ENCODE measurements around the gene SNAI1.

Gene SNAI1

GRCh38 chr20:50032955-50033666 lies 50.3 kb downstream of the SNAI1 start:
- ChIA-PET CTCF (interaction anchor here (1.0 to 1.4 kb wide), 2 partner anchors 38 to 54 kb away, joined by 4 to 6 read pairs; no protein-coding TSS in a partner anchor), POLR2A (no interaction called here)
- DNase-seq (ENCODE audit: extremely low spot score), result no peak
- no peak for TF ChIP-seq CTCF (IDR thresholded peaks at IDR 0.05; ENCODE audit: control extremely low read depth, extremely low read depth, low read depth, missing control alignments)

- POLR2A ChIA-PET, result no interaction called here
- CTCF ChIA-PET, result no interaction called here
- no peak for DNase-seq (ENCODE audit: extremely low spot score)
- no peak for TF ChIP-seq CTCF (IDR thresholded peaks at IDR 0.05; ENCODE audit: control extremely low read depth, extremely low read depth, low read depth, missing control alignments)
Measured at GRCh38 chr20:50034567-50035180, 51.9 kb downstream of the SNAI1 start.

- no peak for DNase-seq (ENCODE audit: extremely low spot score)
- POLR2A ChIA-PET, result no interaction called here
- CTCF ChIA-PET, result interaction anchor here (1.4 to 2.8 kb wide), 7 partner anchors 12 to 60 kb away, joined by 3 to 15 read pairs (median 5); no protein-coding TSS in a partner anchor
- no peak for TF ChIP-seq CTCF (IDR thresholded peaks at IDR 0.05; ENCODE audit: control extremely low read depth, extremely low read depth, low read depth, missing control alignments)
Measured at GRCh38 chr20:50036703-50037102, 53.9 kb downstream of the SNAI1 start.

GRCh38 chr20:50037123-50037522 lies 54.3 kb downstream of the SNAI1 start:
- no peak for DNase-seq (ENCODE audit: extremely low spot score)
- ChIA-PET CTCF (interaction anchor here (1.4 to 2.8 kb wide), 7 partner anchors 12 to 61 kb away, joined by 3 to 15 read pairs (median 5); no protein-coding TSS in a partner anchor), POLR2A (no interaction called here)
- no peak for TF ChIP-seq CTCF (IDR thresholded peaks at IDR 0.05; ENCODE audit: control extremely low read depth, extremely low read depth, low read depth, missing control alignments)

- CTCF ChIA-PET, result interaction anchor here (1.4 to 2.8 kb wide), 7 partner anchors 12 to 61 kb away, joined by 3 to 15 read pairs (median 5); no protein-coding TSS in a partner anchor
- no peak for DNase-seq (ENCODE audit: extremely low spot score)
- no peak for TF ChIP-seq CTCF (IDR thresholded peaks at IDR 0.05; ENCODE audit: control extremely low read depth, extremely low read depth, low read depth, missing control alignments)
- POLR2A ChIA-PET, result no interaction called here
Measured at GRCh38 chr20:50037575-50037974, 54.8 kb downstream of the SNAI1 start.

- DNase-seq (ENCODE audit: extremely low spot score), result no peak
- CTCF ChIA-PET, result interaction anchor here (1.4 to 2.8 kb wide), 2 partner anchors 33 to 60 kb away, joined by 3 to 15 read pairs; no protein-coding TSS in a partner anchor
- no peak for TF ChIP-seq CTCF (IDR thresholded peaks at IDR 0.05; ENCODE audit: control extremely low read depth, extremely low read depth, low read depth, missing control alignments)
- POLR2A ChIA-PET, result no interaction called here
Measured at GRCh38 chr20:50038169-50038568, 55.4 kb downstream of the SNAI1 start.
